ENCODE data around the gene DROSHA. TPM values are rescaled to one million over a fixed set of nuclear protein-coding genes. Genes with fewer than 3 reads are reported as not detected.

The DROSHA gene
- total RNA-seq, 4 donors from 2014 or later, result 29.4 to 62.4 (median 50.2) TPM

DNA sequence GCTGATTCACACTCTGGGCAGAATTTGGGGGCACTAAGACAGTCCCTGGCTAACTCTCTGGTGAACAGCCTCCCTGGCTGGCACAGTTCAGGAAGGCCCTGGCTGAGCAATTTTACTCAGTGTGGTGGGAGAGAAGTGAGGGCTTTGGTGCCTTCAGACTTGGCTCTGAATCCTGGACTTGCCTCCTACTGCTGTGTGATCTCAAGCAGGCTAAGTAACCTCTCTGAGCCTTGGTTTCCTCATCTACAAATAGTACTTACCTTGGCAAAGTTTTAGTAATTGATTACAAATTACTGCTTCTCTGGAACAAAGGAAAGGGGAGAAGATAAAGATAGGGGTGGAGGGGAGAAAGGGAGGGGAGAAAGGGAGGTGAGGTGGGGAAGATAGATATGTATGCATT, 153.8 kb downstream of the DROSHA start:
- DNase-seq (ENCODE audit: low spot score), result no peak
- no peak for ATAC-seq (ENCODE audit: low FRiP score)
- TF ChIP-seq, protein P1, sequence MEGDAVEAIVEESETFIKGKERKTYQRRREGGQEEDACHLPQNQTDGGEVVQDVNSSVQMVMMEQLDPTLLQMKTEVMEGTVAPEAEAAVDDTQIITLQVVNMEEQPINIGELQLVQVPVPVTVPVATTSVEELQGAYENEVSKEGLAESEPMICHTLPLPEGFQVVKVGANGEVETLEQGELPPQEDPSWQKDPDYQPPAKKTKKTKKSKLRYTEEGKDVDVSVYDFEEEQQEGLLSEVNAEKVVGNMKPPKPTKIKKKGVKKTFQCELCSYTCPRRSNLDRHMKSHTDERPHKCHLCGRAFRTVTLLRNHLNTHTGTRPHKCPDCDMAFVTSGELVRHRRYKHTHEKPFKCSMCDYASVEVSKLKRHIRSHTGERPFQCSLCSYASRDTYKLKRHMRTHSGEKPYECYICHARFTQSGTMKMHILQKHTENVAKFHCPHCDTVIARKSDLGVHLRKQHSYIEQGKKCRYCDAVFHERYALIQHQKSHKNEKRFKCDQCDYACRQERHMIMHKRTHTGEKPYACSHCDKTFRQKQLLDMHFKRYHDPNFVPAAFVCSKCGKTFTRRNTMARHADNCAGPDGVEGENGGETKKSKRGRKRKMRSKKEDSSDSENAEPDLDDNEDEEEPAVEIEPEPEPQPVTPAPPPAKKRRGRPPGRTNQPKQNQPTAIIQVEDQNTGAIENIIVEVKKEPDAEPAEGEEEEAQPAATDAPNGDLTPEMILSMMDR (IDR thresholded peaks at IDR 0.05), result no peak

DNA sequence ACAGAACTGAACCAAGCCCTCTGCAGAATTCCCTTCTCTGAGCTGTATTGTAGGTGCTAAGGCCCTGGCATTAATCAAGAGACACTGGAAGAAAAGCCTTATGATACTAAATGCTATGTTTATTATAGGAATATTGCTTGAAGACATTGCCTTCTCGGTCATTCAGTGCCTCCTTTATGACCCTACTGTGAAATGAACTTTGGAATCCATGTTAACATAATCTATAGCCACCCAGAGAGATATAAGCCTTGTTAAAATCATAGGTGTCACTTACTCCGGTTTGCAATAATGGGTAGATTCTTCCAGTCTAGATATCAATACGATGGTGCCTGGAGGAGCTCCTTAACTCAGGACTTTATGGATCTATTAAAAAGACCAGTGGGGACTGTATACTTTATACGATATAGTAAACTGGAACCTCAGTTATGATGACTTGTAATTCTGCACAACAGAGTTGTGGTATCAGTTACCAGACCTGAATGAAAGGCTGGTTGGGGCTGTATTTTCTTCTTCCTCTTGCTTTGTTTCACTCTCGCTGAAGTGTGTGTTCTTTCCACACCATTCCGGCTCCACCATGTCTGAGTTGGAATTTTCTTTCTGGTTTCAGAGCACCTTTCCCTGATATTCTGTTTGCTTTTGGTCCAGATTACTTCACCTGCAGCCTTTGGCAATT, 154.5 kb downstream of the DROSHA start:
- ATAC-seq (ENCODE audit: low FRiP score) (no peak), DNase-seq (ENCODE audit: low spot score) (no peak)
- TF ChIP-seq, protein P1 (IDR thresholded peaks at IDR 0.05), result no peak

DNA sequence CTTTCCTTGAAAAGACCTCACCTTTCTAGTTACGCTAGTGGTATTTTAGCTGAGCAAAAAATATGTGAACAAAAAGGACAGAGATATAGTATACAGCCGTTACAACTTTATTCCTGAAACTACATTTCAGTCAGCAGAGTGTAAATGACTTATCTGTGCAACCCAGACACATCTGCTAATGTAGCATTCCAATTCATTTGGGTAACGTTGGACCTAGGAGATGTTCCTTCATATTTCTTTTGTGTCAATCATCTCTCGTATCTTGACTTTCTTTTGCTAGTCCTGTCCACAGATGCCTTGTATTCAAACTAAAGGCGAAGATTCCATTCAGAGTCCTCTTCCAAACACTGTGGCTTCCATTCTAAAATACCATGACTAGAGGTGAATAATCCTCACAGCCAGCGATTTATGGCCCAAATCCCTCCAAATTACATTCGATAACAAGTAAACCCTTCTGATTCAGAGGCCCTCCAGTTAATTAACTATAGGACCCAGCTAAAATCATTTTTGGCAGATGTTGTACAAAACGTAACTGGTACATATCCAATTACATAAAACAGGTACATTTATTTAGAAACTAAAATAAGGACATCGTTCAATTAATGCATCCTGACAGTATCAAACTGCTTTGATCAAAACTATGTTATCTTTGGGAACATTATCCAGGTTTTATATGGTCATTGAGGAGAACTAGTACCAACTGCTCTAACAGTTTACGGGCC, 155.7 kb downstream of the DROSHA start:
- TF ChIP-seq, protein P1 (IDR thresholded peaks at IDR 0.05), result no peak
- no peak for DNase-seq (ENCODE audit: low spot score)
- ATAC-seq (ENCODE audit: low FRiP score), result no peak

DNA sequence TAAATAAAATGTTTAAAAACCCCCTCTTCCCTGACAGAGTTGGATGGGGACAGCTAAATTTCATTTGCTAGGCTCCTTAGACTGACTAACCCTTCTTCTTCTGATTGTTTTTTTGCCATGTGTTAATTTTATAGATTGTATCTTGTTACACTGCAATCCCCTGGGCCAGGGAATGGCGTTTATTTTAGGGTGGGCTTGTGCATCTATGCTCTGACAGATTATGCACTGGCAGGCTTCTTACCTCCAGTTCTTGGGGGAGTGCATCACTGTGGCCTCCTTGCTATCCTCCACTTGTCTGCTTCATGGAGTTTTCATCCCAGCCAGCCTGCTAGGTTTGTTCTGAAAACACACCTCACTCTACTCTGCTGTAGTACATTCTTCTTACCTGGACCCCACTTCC, 159.8 kb downstream of the DROSHA start:
- TF ChIP-seq, protein P1 (IDR thresholded peaks at IDR 0.05), result no peak
- DNase-seq (ENCODE audit: low spot score) (no peak), ATAC-seq (ENCODE audit: low FRiP score) (no peak)

DNA sequence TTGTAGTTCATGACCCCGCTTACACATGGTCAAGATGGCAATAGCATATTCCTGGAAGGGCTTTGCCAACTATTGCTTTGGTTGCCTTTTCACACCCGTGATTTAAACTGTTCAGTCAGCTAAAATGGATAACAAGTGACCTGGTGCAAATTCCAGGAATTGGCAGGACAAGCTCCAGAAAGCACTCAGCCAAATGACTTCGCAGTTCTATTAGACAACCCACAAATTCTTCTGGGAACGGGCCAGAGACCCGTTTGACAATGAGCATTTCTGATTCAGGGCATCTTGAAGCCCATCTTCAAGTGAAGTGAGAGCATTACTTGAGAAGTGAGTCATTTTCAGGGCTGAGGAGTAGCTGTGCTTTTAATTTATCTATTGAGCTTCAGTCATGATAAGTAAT, 165.0 kb downstream of the DROSHA start:
- ATAC-seq (ENCODE audit: low FRiP score) (peak; percentile 35), DNase-seq (ENCODE audit: low spot score) (no peak)
- TF ChIP-seq, protein P1 (IDR thresholded peaks at IDR 0.05), result no peak

DNA sequence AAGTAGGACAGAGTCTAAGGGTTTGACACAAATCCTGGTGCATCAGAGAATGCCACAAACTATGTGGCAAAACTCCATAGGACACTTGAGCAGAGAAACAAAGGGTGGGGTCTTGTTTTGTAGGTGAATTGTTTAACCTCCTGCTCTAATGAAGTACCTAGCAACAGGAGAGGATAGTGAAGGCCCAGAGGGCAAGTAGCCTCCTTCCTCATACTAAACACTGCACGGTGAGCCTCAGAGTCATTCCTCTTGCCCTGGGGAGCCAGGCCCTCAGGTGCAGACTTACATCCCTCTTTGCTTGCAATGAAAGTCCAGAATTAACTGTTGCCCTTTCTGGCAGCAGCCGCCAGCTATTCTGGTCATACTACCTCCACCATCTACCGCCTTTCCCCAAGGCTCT, 166.1 kb downstream of the DROSHA start:
- TF ChIP-seq, protein P1 (IDR thresholded peaks at IDR 0.05), result no peak
- ATAC-seq (ENCODE audit: low FRiP score), result no peak
- DNase-seq (ENCODE audit: low spot score), result no peak
